K562 (cell line): ENCODE data around the gene CNPY4. TPM values are rescaled to one million over a fixed set of nuclear protein-coding genes. Genes with fewer than 3 reads are reported as not detected.

Source experiments
- ATAC-seq: fragments of 200-7000 bp; cut with Tn5 transposase; 3 replicates; pipeline ENCODE4 v1.9.1; 2020; ENCODE audit warnings: moderate library complexity
- BruUV-seq: library from RNA; stranded (reverse); fragments of 400-500 nt; replicated peaks from 2 replicates; lab custom pipeline; 2021; lab: Mats Ljungman, UMichigan
- CTCF ChIA-PET: fragments of 300-600 bp; formaldehyde crosslinking; extraction: SDS; loops from one replicate; lab custom pipeline; 2021; ENCODE audit warnings: low intra/inter-chr PET ratio; lab: Yijun Ruan, JAX
- POLR2A ChIA-PET: fragments of 300-600, 350-650 bp; sonication (Branson Sonifier 250); formaldehyde crosslinking; extraction: SDS; loops from one replicate; lab custom pipeline; 2021; ENCODE audit warnings: antibody characterized with exemption, inconsistent platforms; lab: Yijun Ruan, JAX
- DNase-seq, 4 experiments: peaks; one replicate each; pipeline versions ENCODE4 v3.0.0 to v3.0.0-alpha.2; 2011 to 2018; ENCODE audit warnings: low spot score in 3 of 4, mixed read lengths in 3 of 4; ENCODE audit errors: extremely low read depth in 1 of 4
- FAIRE-seq: peaks from 2 replicates; lab custom pipeline; 2011; peaks lifted over from hg19 to GRCh38; lab: Jason Lieb, UNC
- H2AFZ ChIP-seq: 2 replicates; pipeline ENCODE4 v1.6.0; 2011; ENCODE audit warnings: low read depth, low read length, control low read depth, inconsistent platforms
- H3K27ac ChIP-seq: fragments of 200-600 bp; 3 replicates; pipeline ENCODE4 v1.8.0; 2011; ENCODE audit warnings: low read depth, mild to moderate bottlenecking, control low read depth, inconsistent platforms, low read length, moderate library complexity, mixed read lengths; ENCODE audit errors: extremely low read depth
- H3K27me3 ChIP-seq, 2 experiments: fragments of 300-600 bp in 1 of 2; 2 replicates in 1 of 2; 3 replicates in 1 of 2; pipeline versions ENCODE4 v1.6.0 to v1.8.0; 2011; ENCODE audit warnings: inconsistent platforms in 2 of 2, low read length in 2 of 2, mild to moderate bottlenecking in 1 of 2, mixed read lengths in 1 of 2, moderate library complexity in 1 of 2; ENCODE audit not compliant: control insufficient read depth in 2 of 2, insufficient read depth in 2 of 2
- H3K36me3 ChIP-seq: fragments of 300-600 bp; 3 replicates; pipeline ENCODE4 v1.8.0; 2011; ENCODE audit warnings: mild to moderate bottlenecking, low read length, inconsistent platforms; ENCODE audit not compliant: control insufficient read depth, insufficient read depth
- H3K4me1 ChIP-seq, 2 experiments: fragments of 200-600 bp in 1 of 2; replicated peaks in 1 of 2; 2 replicates in 1 of 2; 3 replicates in 1 of 2; pipeline versions ENCODE4 v1.5.1 to v1.8.0; 2011; ENCODE audit warnings: inconsistent platforms in 2 of 2, low read length in 2 of 2, mild to moderate bottlenecking in 1 of 2, mixed read lengths in 1 of 2, moderate library complexity in 1 of 2; ENCODE audit not compliant: control insufficient read depth in 2 of 2, insufficient read depth in 2 of 2
- H3K4me2 ChIP-seq: 2 replicates; pipeline ENCODE4 v1.6.1; 2011; ENCODE audit warnings: low read length, control low read depth, inconsistent platforms, mixed read lengths; ENCODE audit not compliant: insufficient read depth
- H3K4me3 ChIP-seq: fragments of 200-600 bp; sonication (generic), shearing (Covaris generic); 2 replicates; pipeline ENCODE4 v1.5.1; 2016; ENCODE audit warnings: control low read depth, inconsistent platforms
- H3K79me2 ChIP-seq: fragments of 200-600 bp; 3 replicates; pipeline ENCODE4 v1.8.0; 2011; ENCODE audit warnings: low read length, inconsistent platforms; ENCODE audit not compliant: control insufficient read depth, insufficient read depth
- H3K9ac ChIP-seq, 2 experiments: 2 replicates each; pipeline versions ENCODE4 v1.6.0 to v1.6.1; 2011; ENCODE audit warnings: low read depth in 2 of 2, low read length in 2 of 2, control low read depth in 1 of 2, inconsistent platforms in 1 of 2, mild to moderate bottlenecking in 1 of 2, mixed read lengths in 1 of 2; ENCODE audit not compliant: insufficient read depth in 1 of 2
- H3K9me1 ChIP-seq: one replicate; pipeline ENCODE4 v1.6.0; 2011; ENCODE audit warnings: inconsistent platforms, mild to moderate bottlenecking, low read length, moderate library complexity; ENCODE audit not compliant: control insufficient read depth, insufficient read depth
- H3K9me3 ChIP-seq: replicated peaks from 2 replicates; pipeline ENCODE4 v1.5.1; 2011; ENCODE audit warnings: low read depth, low read length, inconsistent platforms; ENCODE audit not compliant: control insufficient read depth, insufficient read depth
- H4K20me1 ChIP-seq: replicated peaks from 2 replicates; pipeline ENCODE4 v1.6.1; 2011; ENCODE audit warnings: low read length, inconsistent platforms, mixed read lengths; ENCODE audit not compliant: control insufficient read depth, insufficient read depth
- MXD1 ChIP-seq: fragments of 250-450 bp; sonication (Bioruptor Pico); IDR thresholded peaks from 2 replicates; pipeline ENCODE4 v1.8.0; 2021; ENCODE audit warnings: borderline replicate concordance, mild to moderate bottlenecking, moderate library complexity; ENCODE audit not compliant: poor library complexity, severe bottlenecking
- NFIX ChIP-seq: fragments of 250-450 bp; sonication (Bioruptor Pico); IDR thresholded peaks from 2 replicates; pipeline ENCODE4 v1.4.0; 2020; ENCODE audit warnings: low read depth, mild to moderate bottlenecking, moderate library complexity
- PCBP1 ChIP-seq: fragments of 200-400 bp; formaldehyde crosslinking; IDR thresholded peaks from 2 replicates; pipeline ENCODE4 v1.6.1; 2018; ENCODE audit warnings: mild to moderate bottlenecking, low read depth, low read length; ENCODE audit not compliant: poor library complexity, severe bottlenecking
- SMAD1 ChIP-seq: fragments of 150-350 bp; IDR thresholded peaks from 2 replicates; pipeline ENCODE4 v1.6.1; 2014; ENCODE audit warnings: low read length, low read depth; ENCODE audit not compliant: partially characterized antibody
- TSC22D4 ChIP-seq: fragments of 450-650 bp; IDR thresholded peaks from 2 replicates; pipeline ENCODE4 v1.6.1; 2016; ENCODE audit warnings: missing genetic modification characterization, missing biosample characterization, control low read depth
- WGBS: fragments of 100-300 bp; shearing (Covaris generic); methylation state at CpG from one replicate; pipeline ENCODE4 v1.1.6; 2016; ENCODE audit warnings: low coverage, mixed read lengths; ENCODE audit not compliant: insufficient coverage; ENCODE audit errors: missing lambda C conversion rate; 5-methylcytosine and 5-hydroxymethylcytosine counted together
- in situ Hi-C: fragments of 300-500 bp; cut with MboI; formaldehyde crosslinking; loops from 4 replicates; pipeline ENCODE4 v1.15.0; 2018; ENCODE audit warnings: inconsistent platforms, mixed read lengths
- intact Hi-C: fragments of 100-400 bp; cut with micrococcal nuclease; formaldehyde crosslinking; loops from 2 replicates; pipeline ENCODE4 v1.14.2; 2022
- polyA plus RNA-seq, 8 experiments: library from polyadenylated mRNA; depleted of rRNA in 4 of 8; stranded (reverse) in 5 of 8; unstranded in 3 of 8; fragments of >200 nt; fragmentation: Nextera tagmentation in 2 of 8; fragmentation: Illumina TruSeq in 1 of 8; extraction: Ambion mirVana in 2 of 8; extraction: Trizol in 1 of 8; gene quantifications; 2 replicates each; pipeline versions ENCODE4 v1.2.1 to v1.2.3, GENCODE V29; 2011 to 2014; ENCODE audit warnings: inconsistent platforms in 1 of 8, missing spikeins in 1 of 8
- total RNA-seq, 7 experiments: library from RNA; depleted of rRNA in 6 of 7; stranded (reverse); fragments of >200 nt in 6 of 7; fragmentation: Illumina TruSeq in 2 of 7; extraction: Trizol in 2 of 7; gene quantifications; 2 replicates each; pipeline versions ENCODE4 v1.2.1 to v1.2.3, GENCODE V29; 2011 to 2021; ENCODE audit warnings: low replicate concordance in 1 of 7

Gene CNPY4
- total and polyA plus RNA-seq, 9 of the 15 experiments (the other 6 are each of a cell fraction or from before 2014, with no cell fraction given), result 1.9 to 11.2 (median 7.0) TPM

DNA sequence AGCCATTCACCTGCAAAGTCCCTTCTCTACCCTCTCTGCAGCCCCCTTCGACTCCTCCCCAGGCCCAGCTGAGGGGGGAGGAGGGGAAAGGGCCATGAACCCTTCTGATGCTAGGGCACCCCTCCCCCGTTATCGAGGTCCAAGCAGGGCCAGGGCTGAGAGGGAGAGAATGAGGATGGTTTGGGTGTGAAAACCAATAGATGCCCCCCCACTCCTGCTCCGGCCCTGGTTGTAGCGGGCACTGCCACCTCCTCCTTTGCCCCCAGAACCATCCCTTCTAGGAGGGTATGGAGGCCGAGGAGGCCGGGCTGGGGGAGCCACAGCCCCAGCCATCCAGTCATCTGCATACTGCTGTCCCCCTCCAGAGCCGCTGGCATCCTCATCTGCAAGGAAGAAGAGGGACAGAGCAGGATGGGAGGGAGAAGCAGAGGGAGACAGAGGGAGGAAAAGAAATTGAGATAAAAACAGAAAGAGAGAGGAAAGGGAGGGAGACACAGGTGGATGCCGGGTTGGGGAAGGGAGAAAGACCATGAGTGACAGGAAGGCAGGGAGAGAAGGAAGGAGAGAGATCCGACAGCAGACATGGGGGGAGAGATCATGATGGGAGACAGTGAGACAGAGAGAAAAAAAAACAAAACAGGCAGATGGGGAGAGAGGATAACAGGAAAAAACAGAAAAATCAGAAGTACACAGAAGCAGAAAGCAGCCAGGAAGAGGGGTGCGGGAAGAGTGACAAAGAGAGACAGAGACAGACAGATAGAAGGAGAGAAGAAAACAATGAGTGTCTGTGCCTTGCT is 50.9 kb downstream of the CNPY4 start (continued):
- no peak for TF ChIP-seq MXD1 (CRISPR knock-in tag)
- no peak for TF ChIP-seq NFIX (CRISPR knock-in tag)
- TF ChIP-seq SMAD1, result no peak

DNA sequence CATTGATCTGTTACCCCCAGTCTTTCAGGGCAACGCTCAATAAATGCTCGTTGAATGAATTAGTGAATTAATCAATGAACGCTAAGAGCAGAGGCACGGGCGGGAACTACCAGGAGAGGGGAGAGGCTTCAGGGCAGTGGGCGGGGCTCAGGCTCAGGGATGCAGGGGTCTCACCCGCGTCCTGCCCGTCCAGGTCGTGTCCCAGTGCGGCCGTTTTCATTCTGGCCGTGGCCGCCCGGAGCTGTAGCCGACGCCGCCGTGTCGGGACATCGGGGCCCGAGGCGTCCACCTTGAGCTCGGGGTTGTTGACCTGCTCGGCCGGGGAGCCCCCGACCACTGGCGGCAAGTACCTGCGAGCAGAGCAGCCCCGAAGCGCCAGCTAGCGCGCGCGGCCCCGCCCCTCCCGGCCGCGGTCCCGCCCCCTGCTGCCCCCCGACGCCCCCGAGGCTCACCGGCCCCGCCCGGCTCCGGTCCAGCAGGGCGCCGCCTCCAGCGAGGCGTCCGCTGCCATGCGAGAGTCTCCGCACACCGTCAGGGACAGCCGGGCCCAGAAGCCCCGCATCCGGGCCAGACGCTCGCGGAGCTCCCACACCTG is 51.8 kb downstream of the CNPY4 start:
- H3K4me3 ChIP-seq, result no peak overlapping the region

More for the DNA sequence above, 51.8 kb downstream of the CNPY4 start:
- no peak overlapping the region for H3K4me2 ChIP-seq
- ChIA-PET POLR2A (no interaction called here), CTCF (no interaction called here)
- H3K27me3 ChIP-seq, result no peaks in the 10 kb centered on the region
- in situ Hi-C loops (no loop called here), intact Hi-C loops (no loop called here)
- no peak overlapping the region for H3K27ac ChIP-seq
- DNase-seq (peak in 3 of 4 experiments; percentile 13 to 64 (median 56)), FAIRE-seq (no peak), ATAC-seq (no peak)
- H3K9me3 ChIP-seq, result no peaks in the 10 kb centered on the region
- no peaks in the 10 kb centered on the region for H3K9me1 ChIP-seq
- H4K20me1 ChIP-seq, result 0 out of 2 replicates have a peak, but pooled peaks cover under 1% of the 10 kb centered on the region
- no peaks in the 10 kb centered on the region for H3K36me3 ChIP-seq
- BruUV-seq, result no TSS peak
- no peak overlapping the region; the same call in 1 of the 2 replicates for H2AFZ ChIP-seq
- H3K79me2 ChIP-seq, result no peaks in the 10 kb centered on the region
- 0 out of 4 replicates have a peak overlapping the region, but pooled peaks of 1 of the 2 experiments have one; percentile 28 for H3K9ac ChIP-seq
- TF ChIP-seq TSC22D4 (tag) (no peak), PCBP1 (peak; percentile 31)
- whole genome bisulfite sequencing, result 74% methylated on average over 19 of the region's 61 CpGs
- peaks cover 39 to 65% of the 10 kb centered on the region in 2 experiments for H3K4me1 ChIP-seq
